HG03066 (cell line): ENCODE results near the gene RNASEH1.
"Not testable (repeated sequence)": the region's sequence is repeated elsewhere in the genome, so short reads cannot be mapped to it uniquely, and the experiment has no call there.

Source experiments
- ATAC-seq: cut with Tn5 transposase; IDR thresholded peaks from one replicate; pipeline ENCODE4 v1.9.1; 2021; ENCODE audit warnings: low read depth; ENCODE audit not compliant: unreplicated experiment

RNASEH1 gene

GRCh38 chr2:3522961-3523421 is 35.1 kb downstream of the RNASEH1 start:
- ATAC-seq = no peak

- no peak for ATAC-seq
Measured at GRCh38 chr2:3520591-3520990, 37.5 kb downstream of the RNASEH1 start.

- peak; percentile 61 for ATAC-seq
Measured at GRCh38 chr2:3519255-3520205, 38.6 kb downstream of the RNASEH1 start, which contains the start of gene ADI1. Gene ADI1 (minus strand): TSS chr2:3519531. CDS start chr2:3519487, 44 bp downstream.

- peak; percentile 78 for ATAC-seq
Measured at GRCh38 chr2:3518496-3519254, 39.5 kb downstream of the RNASEH1 start.

GRCh38 chr2:3517948-3518495 is 40.1 kb downstream of the RNASEH1 start:
- ATAC-seq = no peak

GRCh38 chr2:3516831-3517230 is 41.3 kb downstream of the RNASEH1 start:
- ATAC-seq = no peak

- not testable (repeated sequence) for ATAC-seq
Measured at GRCh38 chr2:3515438-3515837, 42.7 kb downstream of the RNASEH1 start.

- no peak for ATAC-seq
Measured at GRCh38 chr2:3513026-3513810, 44.9 kb downstream of the RNASEH1 start.

GRCh38 chr2:3512086-3512485 is 46.0 kb downstream of the RNASEH1 start:
- no peak for ATAC-seq

- ATAC-seq = no peak
Measured at GRCh38 chr2:3505771-3506170, 52.4 kb downstream of the RNASEH1 start.

GRCh38 chr2:3504741-3505140 is 53.4 kb downstream of the RNASEH1 start:
- ATAC-seq = no peak

GRCh38 chr2:3503483-3503882 is 54.6 kb downstream of the RNASEH1 start:
- ATAC-seq = no peak

GRCh38 chr2:3503046-3503445 is 55.1 kb downstream of the RNASEH1 start:
- no peak for ATAC-seq

GRCh38 chr2:3500326-3500899 is 57.7 kb downstream of the RNASEH1 start:
- no peak for ATAC-seq

- ATAC-seq = no peak
Measured at GRCh38 chr2:3498783-3499394, 59.2 kb downstream of the RNASEH1 start.

- not testable (repeated sequence) for ATAC-seq
Measured at GRCh38 chr2:3496708-3497080, 61.4 kb downstream of the RNASEH1 start.
